HG03045 (cell line): ENCODE measurements around the gene GTF2A1.
"Not testable (repeated sequence)": the region's sequence is repeated elsewhere in the genome, so short reads cannot be mapped to it uniquely, and the experiment has no call there.

Experiments
- ATAC-seq: cut with Tn5 transposase; IDR thresholded peaks from one replicate; pipeline ENCODE4 v1.9.1; 2021; ENCODE audit warnings: mild to moderate bottlenecking, moderate library complexity; ENCODE audit not compliant: unreplicated experiment

The GTF2A1 gene

GRCh38 chr14:81233615-81234014, 12.9 kb upstream of the GTF2A1 start:
- no peak for ATAC-seq

- no peak for ATAC-seq
Measured at GRCh38 chr14:81231540-81231939, 10.8 kb upstream of the GTF2A1 start.

- ATAC-seq: no peak
Measured at GRCh38 chr14:81224222-81224621, 3.5 kb upstream of the GTF2A1 start.

- ATAC-seq: not testable (repeated sequence)
Measured at GRCh38 chr14:81223788-81224187, 3.0 kb upstream of the GTF2A1 start.

GRCh38 chr14:81222691-81223090, 1.9 kb upstream of the GTF2A1 start:
- no peak for ATAC-seq

- no peak for ATAC-seq
Measured at GRCh38 chr14:81222126-81222525, 1.4 kb upstream of the GTF2A1 start.

- ATAC-seq: no peak
Measured at GRCh38 chr14:81221579-81222102, 882 bp upstream of the GTF2A1 start.

- ATAC-seq: no peak
Measured at GRCh38 chr14:81220580-81220829, 254 bp downstream of the GTF2A1 start.

GRCh38 chr14:81219759-81220579, 790 bp downstream of the GTF2A1 start:
- ATAC-seq: peak; percentile 8

- peak; percentile 52 for ATAC-seq
Measured at GRCh38 chr14:81219210-81219758, 1.5 kb downstream of the GTF2A1 start.

GRCh38 chr14:81211844-81212243, 8.9 kb downstream of the GTF2A1 start:
- no peak for ATAC-seq

- no peak for ATAC-seq
Measured at GRCh38 chr14:81209167-81209836, 11.5 kb downstream of the GTF2A1 start.

GRCh38 chr14:81208489-81208888, 12.3 kb downstream of the GTF2A1 start:
- ATAC-seq: no peak

GRCh38 chr14:81206115-81206514, 14.6 kb downstream of the GTF2A1 start:
- no peak for ATAC-seq

- no peak for ATAC-seq
Measured at GRCh38 chr14:81205639-81206038, 15.1 kb downstream of the GTF2A1 start.

- no peak for ATAC-seq
Measured at GRCh38 chr14:81200054-81200453, 20.7 kb downstream of the GTF2A1 start.

- ATAC-seq: no peak
Measured at GRCh38 chr14:81199084-81199483, 21.7 kb downstream of the GTF2A1 start.

- ATAC-seq: no peak
Measured at GRCh38 chr14:81198651-81199050, 22.1 kb downstream of the GTF2A1 start.

GRCh38 chr14:81193924-81194633, 26.7 kb downstream of the GTF2A1 start:
- peak; percentile 69 for ATAC-seq

- no peak for ATAC-seq
Measured at GRCh38 chr14:81192594-81192993, 28.2 kb downstream of the GTF2A1 start.

- ATAC-seq: peak; percentile 91
Measured at GRCh38 chr14:81187832-81188522, 32.8 kb downstream of the GTF2A1 start.
